ENCODE measurements around the gene ZNF688. TPM values are rescaled to one million over a fixed set of nuclear protein-coding genes. Genes with fewer than 3 reads are reported as not detected.

The ZNF688 gene
- total and polyA plus RNA-seq, 9 of the 15 experiments (the other 6 are each of a cell fraction or from before 2014, with no cell fraction given) = 0.48 to 12.9 (median 4.5) TPM

- TF ChIP-seq CHD7 (IDR thresholded peaks at IDR 0.05; ENCODE audit: low read depth, low read length) (no peak), ZNF143 (CRISPR knock-in tag; IDR thresholded peaks at IDR 0.05) (0 out of 2 replicates have a peak, but pooled peaks have one; percentile 35), RBM25 (IDR thresholded peaks at IDR 0.05; ENCODE audit: low read depth, low read length, severe bottlenecking) (no peak), DMBX1 (CRISPR knock-in tag; IDR thresholded peaks at IDR 0.05; ENCODE audit: borderline replicate concordance) (peak; percentile 67; the same call in 1 of the 2 replicates), ZNF24 (IDR thresholded peaks at IDR 0.05) (no peak), PHF8 (IDR thresholded peaks at IDR 0.05; ENCODE audit: borderline replicate concordance, low read length) (peak; percentile 65; the same call in 1 of the 2 replicates), FOXP4 (CRISPR knock-in tag; IDR thresholded peaks at IDR 0.05; ENCODE audit: borderline replicate concordance) (peak; percentile 59; the same call in 1 of the 2 replicates), KLF1 (tag; IDR thresholded peaks at IDR 0.05) (0 out of 2 replicates have a peak, but pooled peaks have one; percentile 9), TEAD1 (CRISPR knock-in tag; IDR thresholded peaks at IDR 0.05) (0 out of 4 replicates have a peak, but pooled peaks of 1 of the 2 experiments have one; percentile 6), PHF20 (IDR thresholded peaks at IDR 0.05; ENCODE audit: partially characterized antibody) (peak; percentile 69), PTBP1 (IDR thresholded peaks at IDR 0.05; ENCODE audit: low read depth, low read length) (no peak), ZBTB12 (CRISPR knock-in tag; IDR thresholded peaks at IDR 0.05) (peak; percentile 31; the same call in 1 of the 2 replicates), TRIM24 (IDR thresholded peaks at IDR 0.05) (no peak)
These were observed 37.0 kb downstream of the ZNF688 start, which contains the start of gene ZNF747 (continued) for GRCh38 chr16:30534368-30535105.
